Liver (tissue), 9 donors: ENCODE results near the gene LRMDA. TPM values are rescaled to one million over a fixed set of nuclear protein-coding genes. Genes with fewer than 3 reads are reported as not detected.

Experiments used
- DNase-seq: peaks from one replicate; pipeline ENCODE4 v3.0.0-alpha.2; 2017; ENCODE audit warnings: low spot score
- H3K27ac ChIP-seq, 2 donors: one replicate each; pipeline ENCODE4 v1.7.0; 2013; ENCODE audit warnings: inconsistent platforms in 2 of 2, low read length in 2 of 2, control low read depth in 1 of 2, low read depth in 1 of 2, mild to moderate bottlenecking in 1 of 2
- H3K27me3 ChIP-seq, 4 donors: one replicate each; pipeline versions ENCODE4 v1.6.1 to v1.7.0; 2013; ENCODE audit warnings: low read length in 3 of 4, inconsistent platforms in 1 of 4, mild to moderate bottlenecking in 1 of 4, moderate library complexity in 1 of 4; ENCODE audit not compliant: control insufficient read depth in 4 of 4, insufficient read depth in 4 of 4
- H3K36me3 ChIP-seq, 4 donors: one replicate each; pipeline versions ENCODE4 v1.6.1 to v1.7.0; 2013; ENCODE audit warnings: low read length in 3 of 4, mild to moderate bottlenecking in 3 of 4, low read depth in 1 of 4, moderate library complexity in 1 of 4; ENCODE audit not compliant: control insufficient read depth in 4 of 4, insufficient read depth in 3 of 4
- H3K4me1 ChIP-seq, 4 donors: one replicate each; pipeline versions ENCODE4 v1.6.1 to v1.7.0; 2013; ENCODE audit warnings: low read length in 3 of 4, mild to moderate bottlenecking in 3 of 4, moderate library complexity in 1 of 4; ENCODE audit not compliant: control insufficient read depth in 4 of 4, insufficient read depth in 4 of 4
- H3K4me3 ChIP-seq, 3 donors: one replicate each; pipeline versions ENCODE4 v1.6.1 to v1.7.0; 2013; ENCODE audit warnings: low read length in 3 of 3, control low read depth in 1 of 3, low read depth in 1 of 3, mild to moderate bottlenecking in 1 of 3
- H3K9ac ChIP-seq, 2 donors: one replicate each; pipeline ENCODE4 v1.7.0; 2013; ENCODE audit warnings: low read length in 2 of 2, mild to moderate bottlenecking in 2 of 2, moderate library complexity in 2 of 2, control low read depth in 1 of 2, low read depth in 1 of 2
- H3K9me3 ChIP-seq, 4 donors: one replicate each; pipeline versions ENCODE4 v1.6.1 to v1.7.0; 2013; ENCODE audit warnings: low read length in 3 of 4; ENCODE audit not compliant: control insufficient read depth in 4 of 4
- FOXA1 ChIP-seq: IDR thresholded peaks from 2 replicates; pipeline ENCODE4 v1.6.1; 2016; ENCODE audit warnings: antibody characterized with exemption
- GABPA ChIP-seq, 2 donors: IDR thresholded peaks in 1 of 2; conservative IDR thresholded peaks in 1 of 2; 2 replicates each; pipeline ENCODE4 v1.6.1; 2016; ENCODE audit warnings: antibody characterized with exemption in 2 of 2, mild to moderate bottlenecking in 1 of 2, moderate library complexity in 1 of 2
- HNF4A ChIP-seq, 2 donors: conservative IDR thresholded peaks; 2 replicates each; pipeline ENCODE4 v1.6.1; 2016; ENCODE audit warnings: antibody characterized with exemption in 2 of 2, mild to moderate bottlenecking in 2 of 2
- HNF4G ChIP-seq: IDR thresholded peaks from 2 replicates; pipeline ENCODE4 v1.6.1; 2016; ENCODE audit warnings: antibody characterized with exemption
- NR2F2 ChIP-seq: IDR thresholded peaks from 2 replicates; pipeline ENCODE4 v1.6.1; 2016; ENCODE audit warnings: antibody characterized with exemption
- RXRA ChIP-seq, 2 donors: IDR thresholded peaks; 2 replicates each; pipeline ENCODE4 v1.6.1; 2017 to 2018; ENCODE audit warnings: antibody characterized with exemption in 2 of 2, mild to moderate bottlenecking in 1 of 2
- TAF1 ChIP-seq: conservative IDR thresholded peaks from 2 replicates; pipeline ENCODE4 v1.6.1; 2016; ENCODE audit warnings: antibody characterized with exemption, mild to moderate bottlenecking
- YY1 ChIP-seq: IDR thresholded peaks from 2 replicates; pipeline ENCODE4 v1.6.1; 2016; ENCODE audit warnings: antibody characterized with exemption, mild to moderate bottlenecking
- WGBS: extraction: QIAGEN DNeasy Blood & Tissue Kit; methylation state at CpG from one replicate; pipeline ENCODE4 v1.1.7; 2013; 5-methylcytosine and 5-hydroxymethylcytosine counted together
- polyA plus RNA-seq, 2 donors: library from polyadenylated mRNA; stranded (reverse) in 1 of 2; unstranded in 1 of 2; fragments of 200-250 nt in 1 of 2; fragments of >200 nt in 1 of 2; fragmentation: Nextera tagmentation in 1 of 2; extraction: Ambion mirVana in 1 of 2; gene quantifications; one replicate each; pipeline versions ENCODE4 v1.2.1 to v1.2.3, GENCODE V29; 2013 to 2015
- total RNA-seq, 2 donors: library from RNA; depleted of rRNA; stranded (reverse); fragments of >200 nt; gene quantifications; one replicate each; pipeline ENCODE4 v1.2.3, GENCODE V29; 2014
- TF ChIP-seq, protein P1 (sequence below): IDR thresholded peaks from 2 replicates; pipeline ENCODE4 v1.6.1; 2016; ENCODE audit warnings: antibody characterized with exemption
- TF ChIP-seq, protein P2 (sequence below): fragments of 150-350 bp; IDR thresholded peaks from 2 replicates; pipeline ENCODE4 v1.5.1; 2017; ENCODE audit warnings: improper control_type of control experiment, low read depth, low read length; ENCODE audit not compliant: missing input control
- TF ChIP-seq, protein P3 (sequence below): IDR thresholded peaks from 2 replicates; pipeline ENCODE4 v1.6.1; 2016; ENCODE audit warnings: antibody characterized with exemption
- TF ChIP-seq, protein P4 (sequence below): IDR thresholded peaks from 2 replicates; pipeline ENCODE4 v1.6.1; 2016; ENCODE audit warnings: antibody characterized with exemption, mild to moderate bottlenecking
- donor health status: healthy.
- donor health status: healthy.
- donor health status: healthy.
- donor health status: healthy.
- donor health status: healthy.

LRMDA gene
- total and polyA plus RNA-seq, 4 donors: 7.9 to 15.8 (median 11.3) TPM

DNA sequence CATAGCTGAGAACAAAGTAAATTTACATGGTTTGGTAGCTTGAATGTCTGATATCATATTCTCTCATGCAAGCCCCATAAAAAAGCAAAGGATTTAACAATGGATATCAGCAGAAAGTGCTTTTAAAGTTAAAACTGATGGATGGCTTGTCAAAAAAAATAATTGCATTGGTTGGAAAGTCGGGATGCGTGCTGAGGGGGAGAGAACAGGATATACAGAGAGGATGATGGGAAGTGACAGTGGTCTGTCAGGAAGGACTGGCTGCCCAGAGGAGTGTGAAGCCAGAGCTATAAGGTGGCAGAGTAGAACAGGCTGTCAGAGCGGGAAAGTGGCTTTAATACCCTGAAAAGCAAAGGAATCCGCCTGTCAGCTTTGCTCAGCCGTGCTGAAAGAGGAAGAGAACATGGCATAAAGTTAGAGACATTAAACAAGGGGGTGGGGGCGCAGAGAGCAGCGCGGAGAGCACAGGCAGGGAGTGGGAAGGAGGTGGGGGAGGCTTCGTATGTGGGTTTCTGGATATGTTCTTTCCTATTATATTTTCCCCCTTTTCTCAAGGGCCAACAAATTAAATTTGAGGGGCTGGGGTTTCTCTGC lies 493.0 kb downstream of the LRMDA start:
- Histone ChIP-seq H3K9me3 (no peaks in the 10 kb centered on the region), H3K4me3 (no peak overlapping the region), H3K36me3 (no peaks in the 10 kb centered on the region), H3K27ac (no peak overlapping the region), H3K9ac (no peak overlapping the region), H3K4me1 (no peaks in the 10 kb centered on the region), H3K27me3 (no peaks in the 10 kb centered on the region)
- TF ChIP-seq, protein P1, sequence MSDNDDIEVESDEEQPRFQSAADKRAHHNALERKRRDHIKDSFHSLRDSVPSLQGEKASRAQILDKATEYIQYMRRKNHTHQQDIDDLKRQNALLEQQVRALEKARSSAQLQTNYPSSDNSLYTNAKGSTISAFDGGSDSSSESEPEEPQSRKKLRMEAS: no peak
- TF ChIP-seq RXRA (IDR thresholded peaks at IDR 0.05) (no peak), FOXA1 (no peak), NR2F2 (no peak), YY1 (no peak), GABPA (IDR thresholded peaks at IDR 0.05 in 1 of 2, conservative IDR thresholded peaks at IDR 0.05 in 1 of 2) (no peak)
- TF ChIP-seq, protein P2, sequence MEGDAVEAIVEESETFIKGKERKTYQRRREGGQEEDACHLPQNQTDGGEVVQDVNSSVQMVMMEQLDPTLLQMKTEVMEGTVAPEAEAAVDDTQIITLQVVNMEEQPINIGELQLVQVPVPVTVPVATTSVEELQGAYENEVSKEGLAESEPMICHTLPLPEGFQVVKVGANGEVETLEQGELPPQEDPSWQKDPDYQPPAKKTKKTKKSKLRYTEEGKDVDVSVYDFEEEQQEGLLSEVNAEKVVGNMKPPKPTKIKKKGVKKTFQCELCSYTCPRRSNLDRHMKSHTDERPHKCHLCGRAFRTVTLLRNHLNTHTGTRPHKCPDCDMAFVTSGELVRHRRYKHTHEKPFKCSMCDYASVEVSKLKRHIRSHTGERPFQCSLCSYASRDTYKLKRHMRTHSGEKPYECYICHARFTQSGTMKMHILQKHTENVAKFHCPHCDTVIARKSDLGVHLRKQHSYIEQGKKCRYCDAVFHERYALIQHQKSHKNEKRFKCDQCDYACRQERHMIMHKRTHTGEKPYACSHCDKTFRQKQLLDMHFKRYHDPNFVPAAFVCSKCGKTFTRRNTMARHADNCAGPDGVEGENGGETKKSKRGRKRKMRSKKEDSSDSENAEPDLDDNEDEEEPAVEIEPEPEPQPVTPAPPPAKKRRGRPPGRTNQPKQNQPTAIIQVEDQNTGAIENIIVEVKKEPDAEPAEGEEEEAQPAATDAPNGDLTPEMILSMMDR: no peak
- TF ChIP-seq, protein P3, sequence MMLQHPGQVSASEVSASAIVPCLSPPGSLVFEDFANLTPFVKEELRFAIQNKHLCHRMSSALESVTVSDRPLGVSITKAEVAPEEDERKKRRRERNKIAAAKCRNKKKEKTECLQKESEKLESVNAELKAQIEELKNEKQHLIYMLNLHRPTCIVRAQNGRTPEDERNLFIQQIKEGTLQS: no peak
- WGBS: 77% methylated on average over 9 of the region's 9 CpGs
- DNase-seq: no peak

DNA sequence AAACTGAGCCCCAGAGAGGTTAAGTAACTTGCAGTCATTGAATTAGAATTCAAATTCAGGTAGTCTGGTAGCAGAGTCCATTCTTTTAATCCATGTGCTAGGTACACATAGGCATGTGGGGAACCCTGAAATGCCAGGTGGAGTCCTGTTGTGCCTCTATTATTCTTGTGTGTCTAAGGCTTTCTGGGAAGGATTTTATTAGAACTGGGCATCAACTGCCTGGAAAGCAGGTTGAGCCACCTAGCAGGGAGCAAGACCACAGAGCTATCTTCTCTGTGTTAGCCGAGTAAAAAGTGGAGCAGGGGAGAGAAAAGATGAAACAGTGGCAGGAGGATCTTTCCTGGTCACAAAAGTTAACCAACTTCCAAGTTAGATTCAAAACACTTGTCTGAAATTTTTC lies 494.6 kb downstream of the LRMDA start:
- Histone ChIP-seq H3K4me1 (no peaks in the 10 kb centered on the region), H3K27ac (no peak overlapping the region), H3K27me3 (no peaks in the 10 kb centered on the region), H3K36me3 (no peaks in the 10 kb centered on the region), H3K9ac (no peak overlapping the region), H3K9me3 (no peaks in the 10 kb centered on the region), H3K4me3 (no peak overlapping the region)
- TF ChIP-seq TAF1 (no peak), HNF4A (conservative IDR thresholded peaks at IDR 0.05) (no peak), GABPA (IDR thresholded peaks at IDR 0.05 in 1 of 2, conservative IDR thresholded peaks at IDR 0.05 in 1 of 2) (no peak), HNF4G (no peak), RXRA (IDR thresholded peaks at IDR 0.05) (no peak), YY1 (no peak)
- TF ChIP-seq, protein P1: no peak
- TF ChIP-seq, protein P3: no peak
- TF ChIP-seq, protein P4, sequence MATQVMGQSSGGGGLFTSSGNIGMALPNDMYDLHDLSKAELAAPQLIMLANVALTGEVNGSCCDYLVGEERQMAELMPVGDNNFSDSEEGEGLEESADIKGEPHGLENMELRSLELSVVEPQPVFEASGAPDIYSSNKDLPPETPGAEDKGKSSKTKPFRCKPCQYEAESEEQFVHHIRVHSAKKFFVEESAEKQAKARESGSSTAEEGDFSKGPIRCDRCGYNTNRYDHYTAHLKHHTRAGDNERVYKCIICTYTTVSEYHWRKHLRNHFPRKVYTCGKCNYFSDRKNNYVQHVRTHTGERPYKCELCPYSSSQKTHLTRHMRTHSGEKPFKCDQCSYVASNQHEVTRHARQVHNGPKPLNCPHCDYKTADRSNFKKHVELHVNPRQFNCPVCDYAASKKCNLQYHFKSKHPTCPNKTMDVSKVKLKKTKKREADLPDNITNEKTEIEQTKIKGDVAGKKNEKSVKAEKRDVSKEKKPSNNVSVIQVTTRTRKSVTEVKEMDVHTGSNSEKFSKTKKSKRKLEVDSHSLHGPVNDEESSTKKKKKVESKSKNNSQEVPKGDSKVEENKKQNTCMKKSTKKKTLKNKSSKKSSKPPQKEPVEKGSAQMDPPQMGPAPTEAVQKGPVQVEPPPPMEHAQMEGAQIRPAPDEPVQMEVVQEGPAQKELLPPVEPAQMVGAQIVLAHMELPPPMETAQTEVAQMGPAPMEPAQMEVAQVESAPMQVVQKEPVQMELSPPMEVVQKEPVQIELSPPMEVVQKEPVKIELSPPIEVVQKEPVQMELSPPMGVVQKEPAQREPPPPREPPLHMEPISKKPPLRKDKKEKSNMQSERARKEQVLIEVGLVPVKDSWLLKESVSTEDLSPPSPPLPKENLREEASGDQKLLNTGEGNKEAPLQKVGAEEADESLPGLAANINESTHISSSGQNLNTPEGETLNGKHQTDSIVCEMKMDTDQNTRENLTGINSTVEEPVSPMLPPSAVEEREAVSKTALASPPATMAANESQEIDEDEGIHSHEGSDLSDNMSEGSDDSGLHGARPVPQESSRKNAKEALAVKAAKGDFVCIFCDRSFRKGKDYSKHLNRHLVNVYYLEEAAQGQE: no peak
- WGBS: 96% methylated on average over 1 of the region's 1 CpG
- DNase-seq: no peak
